ENCODE measurements around the gene KCNK1.

- TF ChIP-seq, protein P1, sequence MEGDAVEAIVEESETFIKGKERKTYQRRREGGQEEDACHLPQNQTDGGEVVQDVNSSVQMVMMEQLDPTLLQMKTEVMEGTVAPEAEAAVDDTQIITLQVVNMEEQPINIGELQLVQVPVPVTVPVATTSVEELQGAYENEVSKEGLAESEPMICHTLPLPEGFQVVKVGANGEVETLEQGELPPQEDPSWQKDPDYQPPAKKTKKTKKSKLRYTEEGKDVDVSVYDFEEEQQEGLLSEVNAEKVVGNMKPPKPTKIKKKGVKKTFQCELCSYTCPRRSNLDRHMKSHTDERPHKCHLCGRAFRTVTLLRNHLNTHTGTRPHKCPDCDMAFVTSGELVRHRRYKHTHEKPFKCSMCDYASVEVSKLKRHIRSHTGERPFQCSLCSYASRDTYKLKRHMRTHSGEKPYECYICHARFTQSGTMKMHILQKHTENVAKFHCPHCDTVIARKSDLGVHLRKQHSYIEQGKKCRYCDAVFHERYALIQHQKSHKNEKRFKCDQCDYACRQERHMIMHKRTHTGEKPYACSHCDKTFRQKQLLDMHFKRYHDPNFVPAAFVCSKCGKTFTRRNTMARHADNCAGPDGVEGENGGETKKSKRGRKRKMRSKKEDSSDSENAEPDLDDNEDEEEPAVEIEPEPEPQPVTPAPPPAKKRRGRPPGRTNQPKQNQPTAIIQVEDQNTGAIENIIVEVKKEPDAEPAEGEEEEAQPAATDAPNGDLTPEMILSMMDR (IDR thresholded peaks at IDR 0.05) = no peak
- TF ChIP-seq EP300 (IDR thresholded peaks at IDR 0.05; ENCODE audit: low read depth) = no peak
Measured at GRCh38 chr1:233627376-233627775, 13.5 kb downstream of the KCNK1 start.
